ENCODE measurements around the gene CAMK1.

Gene CAMK1
- total RNA-seq = 0.71 to 3.2 (median 2.0) reads per million in 4 donors

GRCh38 chr3:9769426-9770275 lies at the start of gene CAMK1:
CAMK1 (minus strand) TSS chr3:9769947; CDS start chr3:9767749, 2,198 bp downstream.
- DNase-seq = peak in 4 of 5 donors; percentile 37 to 66 (median 43)

- DNase-seq = no peak
These were observed 49.1 kb upstream of the CAMK1 start for GRCh38 chr3:9818666-9819335.

GRCh38 chr3:9817436-9817835 lies 47.7 kb upstream of the CAMK1 start:
- no peak for DNase-seq

- no peak for DNase-seq
These were observed 46.2 kb upstream of the CAMK1 start for GRCh38 chr3:9815986-9816385.

- DNase-seq = no peak
These were observed 43.2 kb upstream of the CAMK1 start for GRCh38 chr3:9812870-9813483.

GRCh38 chr3:9810846-9811245 lies 41.1 kb upstream of the CAMK1 start:
- DNase-seq = no peak

GRCh38 chr3:9810433-9810770 lies 40.7 kb upstream of the CAMK1 start:
- no peak for DNase-seq

- peak in 4 of 5 donors; percentile 28 to 54 (median 36) for DNase-seq
These were observed 40.1 kb upstream of the CAMK1 start, which contains the start of gene TTLL3 for GRCh38 chr3:9809615-9810432. TTLL3 (plus strand) TSS chr3:9810262; CDS start chr3:9810662, 400 bp downstream.

- DNase-seq = no peak
These were observed 39.5 kb upstream of the CAMK1 start for GRCh38 chr3:9809239-9809614.

- DNase-seq = peak in 4 of 5 donors; percentile 21 to 60 (median 29)
These were observed 38.7 kb upstream of the CAMK1 start for GRCh38 chr3:9808345-9809037.

GRCh38 chr3:9807981-9808344 lies 38.2 kb upstream of the CAMK1 start:
- DNase-seq = no peak

- no peak for DNase-seq
These were observed 37.2 kb upstream of the CAMK1 start for GRCh38 chr3:9806688-9807589.

GRCh38 chr3:9806137-9806536 lies 36.4 kb upstream of the CAMK1 start:
- DNase-seq = no peak

GRCh38 chr3:9804996-9805395 lies 35.2 kb upstream of the CAMK1 start:
- DNase-seq = no peak

- DNase-seq = no peak
These were observed 33.7 kb upstream of the CAMK1 start for GRCh38 chr3:9803494-9803893.

GRCh38 chr3:9800529-9800928 lies 30.8 kb upstream of the CAMK1 start:
- no peak for DNase-seq

- no peak for DNase-seq
These were observed 27.6 kb upstream of the CAMK1 start for GRCh38 chr3:9797196-9797945.

- DNase-seq = no peak
These were observed 25.5 kb upstream of the CAMK1 start for GRCh38 chr3:9795207-9795606.

- DNase-seq = no peak
These were observed 24.7 kb upstream of the CAMK1 start for GRCh38 chr3:9794400-9794799.

- peak in 3 of 5 donors; percentile 9 to 40 (median 29) for DNase-seq
These were observed 23.5 kb upstream of the CAMK1 start for GRCh38 chr3:9793161-9793781.
